H1 (cell line): ENCODE measurements around the gene OR13J1. TPM values are rescaled to one million over a fixed set of nuclear protein-coding genes. Genes with fewer than 3 reads are reported as not detected.

Source experiments
- CTCF ChIA-PET: fragments of 300-600 bp; sonication (Branson Sonifier 250); formaldehyde crosslinking; loops from one replicate; lab custom pipeline; 2021; ENCODE audit not compliant: partially characterized antibody; lab: Charles Lee
- POLR2A ChIA-PET: fragments of 300-600 bp; sonication (Branson Sonifier 250); formaldehyde crosslinking; loops from one replicate; lab custom pipeline; 2021; ENCODE audit warnings: inconsistent platforms; ENCODE audit not compliant: partially characterized antibody; lab: Charles Lee
- DNase-seq, 2 experiments: peaks; one replicate each; pipeline versions ENCODE4 v3.0.0 to v3.0.0-alpha.2; 2010 to 2022; ENCODE audit warnings: low spot score in 2 of 2, low read depth in 1 of 2, mixed read lengths in 1 of 2
- FAIRE-seq: peaks from 2 replicates; lab custom pipeline; 2011; peaks lifted over from hg19 to GRCh38; lab: Jason Lieb, UNC
- H2AFZ ChIP-seq: 2 replicates; pipeline ENCODE4 v1.8.1; 2012; ENCODE audit warnings: low read length, inconsistent platforms
- H2AK5ac ChIP-seq: 2 replicates; pipeline ENCODE4 v1.6.1; 2013; ENCODE audit warnings: low read depth, low read length
- H2BK120ac ChIP-seq: replicated peaks from 2 replicates; pipeline ENCODE3; 2013; ENCODE audit warnings: low read depth, low read length, inconsistent platforms
- H2BK12ac ChIP-seq: 2 replicates; pipeline ENCODE4 v1.6.1; 2013; ENCODE audit warnings: low read depth, low read length
- H2BK15ac ChIP-seq: 2 replicates; pipeline ENCODE4 v1.6.1; 2013; ENCODE audit warnings: low read length
- H2BK20ac ChIP-seq: 2 replicates; pipeline ENCODE4 v1.6.1; 2013; ENCODE audit warnings: low read length
- H2BK5ac ChIP-seq: 2 replicates; pipeline ENCODE4 v1.6.1; 2013; ENCODE audit warnings: low read depth, low read length
- H3K14ac ChIP-seq: 2 replicates; pipeline ENCODE4 v1.6.1; 2013; ENCODE audit warnings: inconsistent platforms; ENCODE audit not compliant: insufficient read length
- H3K18ac ChIP-seq: 2 replicates; pipeline ENCODE4 v1.6.1; 2013; ENCODE audit warnings: low read length; ENCODE audit errors: extremely low read depth
- H3K23ac ChIP-seq: 2 replicates; pipeline ENCODE4 v1.6.1; 2013; ENCODE audit warnings: inconsistent platforms; ENCODE audit not compliant: insufficient read length
- H3K23me2 ChIP-seq: 2 replicates; pipeline ENCODE4 v1.6.1; 2013; ENCODE audit warnings: low read depth, low read length
- H3K27ac ChIP-seq: 2 replicates; pipeline ENCODE4 v1.6.1; 2011; ENCODE audit warnings: low read depth, low read length, inconsistent platforms
- H3K27me3 ChIP-seq, 4 experiments: replicated peaks in 1 of 4; 1 replicate in 1 of 4; 2 replicates in 3 of 4; pipeline versions ENCODE4 v1.6.1 to v1.8.1; 2011 to 2013; ENCODE audit warnings: low read length in 3 of 4, mild to moderate bottlenecking in 3 of 4, inconsistent platforms in 2 of 4, mixed read lengths in 2 of 4, moderate library complexity in 1 of 4; ENCODE audit not compliant: control insufficient read depth in 3 of 4, insufficient read depth in 3 of 4; ENCODE audit errors: extremely low read depth in 1 of 4
- H3K36me3 ChIP-seq, 4 experiments: 2 replicates each; pipeline versions ENCODE4 v1.6.1 to v1.8.1; 2011 to 2013; ENCODE audit warnings: mild to moderate bottlenecking in 4 of 4, low read length in 3 of 4, moderate library complexity in 2 of 4, control low read depth in 1 of 4, inconsistent platforms in 1 of 4; ENCODE audit not compliant: insufficient read depth in 4 of 4, control insufficient read depth in 2 of 4
- H3K4ac ChIP-seq: replicated peaks from 2 replicates; pipeline ENCODE3; 2013; ENCODE audit warnings: low read length, low read depth, mixed read lengths, inconsistent platforms; ENCODE audit not compliant: insufficient read length
- H3K4me1 ChIP-seq, 4 experiments: replicated peaks in 1 of 4; 1 replicate in 1 of 4; 2 replicates in 3 of 4; pipeline versions ENCODE4 v1.6.1 to v1.8.1; 2011 to 2013; ENCODE audit warnings: low read length in 3 of 4, inconsistent platforms in 2 of 4, mixed read lengths in 1 of 4; ENCODE audit not compliant: insufficient read depth in 4 of 4, control insufficient read depth in 3 of 4
- H3K4me2 ChIP-seq, 2 experiments: 2 replicates each; pipeline versions ENCODE4 v1.6.1 to v1.8.1; 2011 to 2013; ENCODE audit warnings: low read depth in 2 of 2, low read length in 2 of 2, control low read depth in 1 of 2, inconsistent platforms in 1 of 2, mild to moderate bottlenecking in 1 of 2; ENCODE audit not compliant: insufficient read depth in 1 of 2
- H3K4me3 ChIP-seq, 4 experiments: fragments of 200-600, 300-600 bp in 1 of 4; sonication (generic), shearing (Covaris generic), sonication (Bioruptor Twin) in 1 of 4; 2 replicates each; pipeline versions ENCODE4 v1.5.1 to v1.8.1; 2011 to 2016; ENCODE audit warnings: low read length in 4 of 4, low read depth in 3 of 4, control low read depth in 2 of 4, inconsistent platforms in 2 of 4, mild to moderate bottlenecking in 2 of 4, mixed read lengths in 1 of 4, moderate library complexity in 1 of 4; ENCODE audit not compliant: insufficient read depth in 2 of 4; ENCODE audit errors: extremely low read depth in 1 of 4
- H3K56ac ChIP-seq: replicated peaks from 2 replicates; pipeline ENCODE3; 2013; ENCODE audit warnings: low read depth, mild to moderate bottlenecking, mixed read lengths, low read length, inconsistent platforms; ENCODE audit not compliant: insufficient read length
- H3K79me1 ChIP-seq: 2 replicates; pipeline ENCODE4 v1.6.1; 2013; ENCODE audit warnings: low read depth, low read length, control low read depth
- H3K79me2 ChIP-seq, 2 experiments: 2 replicates each; pipeline versions ENCODE4 v1.6.1 to v1.8.1; 2012 to 2013; ENCODE audit warnings: low read length in 2 of 2, mild to moderate bottlenecking in 2 of 2, inconsistent platforms in 1 of 2; ENCODE audit not compliant: insufficient read depth in 2 of 2, control insufficient read depth in 1 of 2
- H3K9ac ChIP-seq, 4 experiments: replicated peaks in 1 of 4; 1 replicate in 1 of 4; 2 replicates in 3 of 4; pipeline versions ENCODE4 v1.6.1 to v1.8.1; 2011 to 2013; ENCODE audit warnings: low read depth in 3 of 4, low read length in 3 of 4, control low read depth in 2 of 4, mild to moderate bottlenecking in 2 of 4, moderate library complexity in 2 of 4, inconsistent platforms in 1 of 4; ENCODE audit errors: extremely low read depth in 1 of 4
- H3K9me3 ChIP-seq, 2 experiments: 2 replicates each; pipeline versions ENCODE4 v1.6.1 to v1.8.1; 2012 to 2013; ENCODE audit warnings: mild to moderate bottlenecking in 2 of 2, moderate library complexity in 2 of 2, control low read depth in 1 of 2, inconsistent platforms in 1 of 2, low read depth in 1 of 2, low read length in 1 of 2, mixed read lengths in 1 of 2; ENCODE audit not compliant: insufficient read depth in 2 of 2
- H4K20me1 ChIP-seq, 2 experiments: replicated peaks in 1 of 2; 2 replicates each; pipeline versions ENCODE3 to v1.8.1; 2011 to 2013; ENCODE audit warnings: inconsistent platforms in 2 of 2, low read length in 2 of 2, mild to moderate bottlenecking in 1 of 2; ENCODE audit not compliant: insufficient read depth in 2 of 2, control insufficient read depth in 1 of 2
- H4K5ac ChIP-seq: 2 replicates; pipeline ENCODE4 v1.6.1; 2013; ENCODE audit warnings: low read length, low read depth, mixed read lengths, inconsistent platforms; ENCODE audit not compliant: insufficient read length
- H4K8ac ChIP-seq: 2 replicates; pipeline ENCODE4 v1.8.0; 2013; ENCODE audit warnings: mild to moderate bottlenecking, moderate library complexity, low read length, inconsistent platforms; ENCODE audit not compliant: insufficient read depth; ENCODE audit errors: extremely low read depth
- H4K91ac ChIP-seq: replicated peaks from 2 replicates; pipeline ENCODE3; 2013; ENCODE audit warnings: low read length, mixed read lengths, inconsistent platforms; ENCODE audit not compliant: insufficient read length
- JUND ChIP-seq: IDR thresholded peaks from 2 replicates; pipeline ENCODE4 v1.6.1; 2011; ENCODE audit warnings: mild to moderate bottlenecking, improper control_type of control experiment, low read length
- WGBS, 2 experiments: shearing (Covaris generic) in 1 of 2; methylation state at CpG; one replicate each; pipeline versions ENCODE4 v1.1.6 to v1.1.7; 2013 to 2015; ENCODE audit warnings: low lambda C conversion rate in 2 of 2, mixed read lengths in 2 of 2, inconsistent platforms in 1 of 2, low coverage in 1 of 2, missing lambda C conversion rate in 1 of 2; ENCODE audit not compliant: insufficient replicate concordance in 2 of 2, insufficient coverage in 1 of 2, insufficient read length in 1 of 2; ENCODE audit errors: extremely low coverage in 1 of 2, missing lambda C conversion rate in 1 of 2; 5-methylcytosine and 5-hydroxymethylcytosine counted together
- polyA plus RNA-seq, 7 experiments: library from polyadenylated mRNA; depleted of rRNA in 3 of 7; stranded (reverse) in 5 of 7; unstranded in 2 of 7; fragments of >200 nt in 5 of 7; fragments of 200-250 nt in 2 of 7; gene quantifications; 1 replicate in 5 of 7; 2 replicates in 1 of 7; 4 replicates in 1 of 7; pipeline versions ENCODE4 v1.2.1 to v1.2.3, GENCODE V29; 2011 to 2013; ENCODE audit warnings: missing spikeins in 2 of 7, mixed read lengths in 2 of 7
- total RNA-seq: library from RNA; stranded (reverse); fragmentation: NEBNext Ultra II Directional; extraction: Animal tissue kit (Norgen Biotek cat#: 25700); gene quantifications from 2 replicates; pipeline ENCODE4 v1.2.1, GENCODE V29; 2021

The OR13J1 gene
- total and polyA plus RNA-seq, 2 of the 8 experiments (the other 6 are each of a cell fraction or from before 2014, with no cell fraction given) = not detected

DNA sequence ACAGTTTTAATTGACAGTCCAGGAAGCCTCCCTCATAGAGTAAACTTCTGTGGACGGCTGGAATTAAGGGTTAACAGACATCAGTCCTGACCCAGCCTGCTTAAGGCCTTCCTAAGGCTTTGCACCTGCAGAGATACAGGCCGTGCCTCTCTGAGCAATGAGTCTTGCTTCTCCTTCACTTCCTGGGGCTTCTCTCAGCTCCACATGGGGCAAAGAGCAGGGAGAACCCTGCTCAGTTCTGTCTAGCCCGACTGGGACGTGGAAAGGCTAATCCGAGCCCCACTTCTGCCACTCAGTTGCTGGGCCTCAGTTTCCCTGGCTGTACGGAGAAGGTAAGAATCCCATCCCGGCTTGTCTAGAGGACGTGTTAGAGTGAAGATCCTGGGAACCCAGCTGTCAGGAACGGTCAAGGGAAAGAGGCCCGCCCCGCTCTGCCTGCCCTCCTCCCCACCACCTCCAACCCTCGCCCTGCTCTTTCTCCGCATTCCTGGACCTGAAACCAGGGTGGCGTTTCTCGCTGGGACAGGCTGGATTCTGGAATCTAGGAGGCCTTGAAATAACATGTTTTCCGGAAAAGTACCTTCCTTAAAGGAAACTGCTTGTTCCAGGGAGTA, 45.6 kb upstream of the OR13J1 start:
- 81% methylated on average over 14 of the region's 16 CpGs; no CpG with 5 or more reads in 1 of the 2 experiments for WGBS, 2 experiments
- H2BK20ac ChIP-seq = no peak overlapping the region
- H3K79me2 ChIP-seq = no peaks in the 10 kb centered on the region
- H4K8ac ChIP-seq = no peak overlapping the region
- no peaks in the 10 kb centered on the region for H4K20me1 ChIP-seq
- H4K91ac ChIP-seq = no peak overlapping the region
- no peak overlapping the region for H3K14ac ChIP-seq
- peaks cover 3% of the 10 kb centered on the region; the same call in 1 of the 2 replicates for H3K23me2 ChIP-seq
- H3K4me1 ChIP-seq = peaks cover 0 to 4% (median 0%) of the 10 kb centered on the region in 4 experiments; a peak in 3 of 7 replicates
- no peak overlapping the region for H2BK120ac ChIP-seq
- H2BK15ac ChIP-seq = no peak overlapping the region
- H2AFZ ChIP-seq = no peak overlapping the region
- no peaks in the 10 kb centered on the region for H3K79me1 ChIP-seq
- no peak overlapping the region for H3K56ac ChIP-seq
- H3K4me2 ChIP-seq = no peak overlapping the region
- H2BK12ac ChIP-seq = no peak overlapping the region
- H3K9me3 ChIP-seq = no peaks in the 10 kb centered on the region
- no peak overlapping the region for H2AK5ac ChIP-seq
- H3K4me3 ChIP-seq = no peak overlapping the region
- no peak overlapping the region for H3K27ac ChIP-seq
- H4K5ac ChIP-seq = no peak overlapping the region
- CTCF ChIA-PET = interaction anchor here (0.7 to 1.5 kb wide), 2 partner anchors 11 to 101 kb away, joined by 3 to 5 read pairs; partner anchors contain the start of gene HINT2
- no peak for TF ChIP-seq JUND
- no peaks in the 10 kb centered on the region for H3K27me3 ChIP-seq
- POLR2A ChIA-PET = no interaction called here
- no peak overlapping the region for H2BK5ac ChIP-seq
- no peak overlapping the region for H3K4ac ChIP-seq
- no peak overlapping the region for H3K23ac ChIP-seq
- H3K36me3 ChIP-seq = no peaks in the 10 kb centered on the region
- FAIRE-seq = no peak
- no peak overlapping the region for H3K9ac ChIP-seq
- no peak for DNase-seq
- no peak overlapping the region for H3K18ac ChIP-seq
